ENCODE measurements around the gene ASCL2. TPM values are rescaled to one million over a fixed set of nuclear protein-coding genes. Genes with fewer than 3 reads are reported as not detected.

The ASCL2 gene
- total RNA-seq, 1 experiment from 2014 or later, result 0.35 TPM

- no peak overlapping the region for H2AK5ac ChIP-seq (ENCODE audit: insufficient read length, low read length)
- no CpG with 5 or more reads among the region's 26 CpGs for WGBS (ENCODE audit: extremely low coverage, insufficient read length, low lambda C conversion rate)
- H3K4me2 ChIP-seq (ENCODE audit: insufficient read depth, insufficient read length, low read length), result peak overlapping the region; percentile 13
- DNase-seq, result peak; percentile 42
- no peak overlapping the region for H2BK15ac ChIP-seq (ENCODE audit: low read depth, low read length)
- no peak overlapping the region for H2BK12ac ChIP-seq (ENCODE audit: insufficient read length, low read depth, low read length)
- H3K4me1 ChIP-seq (ENCODE audit: insufficient read depth, low read length), result no peaks in the 10 kb centered on the region
- no peak overlapping the region for H2BK120ac ChIP-seq (ENCODE audit: low read depth, low read length, poor library complexity, severe bottlenecking)
- H3T11ph ChIP-seq (ENCODE audit: low read length), result no peak overlapping the region
- peaks cover 32% of the 10 kb centered on the region; the same call in 1 of the 2 replicates for H3K27me3 ChIP-seq (ENCODE audit: insufficient read depth, low read length)
- H4K20me1 ChIP-seq (ENCODE audit: control insufficient read depth, insufficient read depth, insufficient read length), result peaks cover 4% of the 10 kb centered on the region
- H3K79me1 ChIP-seq (ENCODE audit: insufficient read depth, low read depth, low read length, poor library complexity, severe bottlenecking), result no peaks in the 10 kb centered on the region
- no peak overlapping the region for H3K18ac ChIP-seq (ENCODE audit: insufficient read length, low read depth, low read length)
- no peak overlapping the region for H4K91ac ChIP-seq (ENCODE audit: insufficient read length, low read depth, low read length)
- H3K79me2 ChIP-seq (ENCODE audit: insufficient read depth, low read length), result no peaks in the 10 kb centered on the region
- peaks cover 4 to 13% of the 10 kb centered on the region in 2 experiments for H3K4me1 Mint-ChIP-seq
- H3K23me2 ChIP-seq (ENCODE audit: insufficient read length, low read depth, low read length, poor library complexity, severe bottlenecking), result peaks cover 7% of the 10 kb centered on the region
- no peak overlapping the region for H2AFZ ChIP-seq (ENCODE audit: low read length)
- H3K4me3 Mint-ChIP-seq, result peak overlapping the region; percentile 55 to 73
- H4K8ac ChIP-seq (replicated peaks; ENCODE audit: insufficient read length, low read depth, low read length), result no peak overlapping the region
- TF ChIP-seq CTCF (conservative IDR thresholded peaks at IDR 0.05), result no peak
- no peak overlapping the region for H2BK5ac ChIP-seq (ENCODE audit: insufficient read length, low read length)
- no peak overlapping the region for H3K27ac ChIP-seq (ENCODE audit: insufficient read length, low read depth, low read length)
- no peak overlapping the region for H2BK20ac ChIP-seq (ENCODE audit: low read depth, low read length, poor library complexity, severe bottlenecking)
- H4K5ac ChIP-seq (ENCODE audit: insufficient read length, low read depth, low read length), result no peak overlapping the region
- no peak overlapping the region for H3K56ac ChIP-seq (ENCODE audit: insufficient read length, low read depth, low read length)
- H3K23ac ChIP-seq (ENCODE audit: insufficient read length, low read depth, low read length), result no peak overlapping the region
- H3K9me3 ChIP-seq (ENCODE audit: control insufficient read depth, low read depth, low read length), result no peaks in the 10 kb centered on the region
- no peak overlapping the region for H3K27ac Mint-ChIP-seq
- H3K27me3 Mint-ChIP-seq (ENCODE audit: low read depth), result peaks cover 89% of the 10 kb centered on the region
- no peaks in the 10 kb centered on the region; a peak in 1 of 7 replicates for H3K36me3 Mint-ChIP-seq (ENCODE audit: insufficient read depth in 1 of 3, low read depth in 3 of 3)
- H3K4ac ChIP-seq (ENCODE audit: low read depth, low read length), result no peak overlapping the region
- H3K9me3 Mint-ChIP-seq, result peaks cover 0 to 3% of the 10 kb centered on the region in 2 experiments; a peak in 4 of 5 replicates
- H3K9ac ChIP-seq (ENCODE audit: extremely low read depth, insufficient read length, low read length), result no peak overlapping the region
- no peak overlapping the region for H3K14ac ChIP-seq (ENCODE audit: insufficient read depth, low read length)
These were observed 2.3 kb downstream of the ASCL2 start for GRCh38 chr11:2267851-2268728.

Measured in H9 (cell line).